Measurements from ENCODE around the gene ELMO1.

Gene ELMO1

GRCh38 chr7:36827726-36828703 lies 620.6 kb downstream of the ELMO1 start:
- DNase-seq (ENCODE audit: low spot score), result no peak
- no peak for TF ChIP-seq CTCF (IDR thresholded peaks at IDR 0.05; ENCODE audit: extremely low read depth, insufficient read depth, missing control alignments)
- in situ Hi-C loops (cut with MboI; ENCODE audit: low pct_unique_long_range_greater_than_20kb, low sequenced_read_pairs, unreplicated experiment), result no loop called here

GRCh38 chr7:36825501-36825900 lies 623.2 kb downstream of the ELMO1 start:
- in situ Hi-C loops (cut with MboI; ENCODE audit: low pct_unique_long_range_greater_than_20kb, low sequenced_read_pairs, unreplicated experiment), result no loop called here
- no peak for TF ChIP-seq CTCF (IDR thresholded peaks at IDR 0.05; ENCODE audit: extremely low read depth, insufficient read depth, missing control alignments)
- no peak for DNase-seq (ENCODE audit: low spot score)

GRCh38 chr7:36823353-36823752 lies 625.3 kb downstream of the ELMO1 start:
- in situ Hi-C loops (cut with MboI; ENCODE audit: low pct_unique_long_range_greater_than_20kb, low sequenced_read_pairs, unreplicated experiment), result no loop called here
- DNase-seq (ENCODE audit: low spot score), result no peak
- TF ChIP-seq CTCF (IDR thresholded peaks at IDR 0.05; ENCODE audit: extremely low read depth, insufficient read depth, missing control alignments), result no peak

GRCh38 chr7:36821617-36822016 lies 627.0 kb downstream of the ELMO1 start:
- no peak for TF ChIP-seq CTCF (IDR thresholded peaks at IDR 0.05; ENCODE audit: extremely low read depth, insufficient read depth, missing control alignments)
- in situ Hi-C loops (cut with MboI; ENCODE audit: low pct_unique_long_range_greater_than_20kb, low sequenced_read_pairs, unreplicated experiment), result no loop called here
- DNase-seq (ENCODE audit: low spot score), result no peak

- no peak for DNase-seq (ENCODE audit: low spot score)
- in situ Hi-C loops (cut with MboI; ENCODE audit: low pct_unique_long_range_greater_than_20kb, low sequenced_read_pairs, unreplicated experiment), result no loop called here
- no peak for TF ChIP-seq CTCF (IDR thresholded peaks at IDR 0.05; ENCODE audit: extremely low read depth, insufficient read depth, missing control alignments)
These were observed 628.0 kb downstream of the ELMO1 start for GRCh38 chr7:36820527-36821170.

GRCh38 chr7:36819639-36820038 lies 629.0 kb downstream of the ELMO1 start:
- DNase-seq (ENCODE audit: low spot score), result no peak
- in situ Hi-C loops (cut with MboI; ENCODE audit: low pct_unique_long_range_greater_than_20kb, low sequenced_read_pairs, unreplicated experiment), result no loop called here
- no peak for TF ChIP-seq CTCF (IDR thresholded peaks at IDR 0.05; ENCODE audit: extremely low read depth, insufficient read depth, missing control alignments)

Data from GM13977 (cell line).